ENCODE results near the gene LINC00237.

The LINC00237 gene

GRCh38 chr20:21049305-21049828 is 56.8 kb downstream of the LINC00237 start:
- DNase-seq (ENCODE audit: low read depth in 2 of 3, low spot score in 1 of 3): no peak

- peak; percentile 23 to 49 (median 37) for DNase-seq (ENCODE audit: low read depth in 2 of 3, low spot score in 1 of 3)
These were observed 57.3 kb downstream of the LINC00237 start for GRCh38 chr20:21048841-21049273.

- DNase-seq (ENCODE audit: low read depth in 2 of 3, low spot score in 1 of 3): no peak
These were observed 58.2 kb downstream of the LINC00237 start for GRCh38 chr20:21047981-21048380.

GRCh38 chr20:21046413-21047070 is 59.6 kb downstream of the LINC00237 start:
- DNase-seq (ENCODE audit: low read depth in 2 of 3, low spot score in 1 of 3): no peak

Measured in stimulated activated CD4-positive, alpha-beta T cell treated with anti-CD3 and anti-CD28 coated beads, Interleukin-12 subunit alpha, Interleukin-12 subunit beta, amount 100 ng/mL, for 48 hours (primary cell).